Body of pancreas (tissue), 4 donors: ENCODE measurements around the gene TMEM135. TPM values are rescaled to one million over a fixed set of nuclear protein-coding genes. Genes with fewer than 3 reads are reported as not detected.

Experiments used
- ATAC-seq: fragments of 150-250 bp; one replicate; pipeline ENCODE4 v1.9.1; 2016
- DNase-seq, 4 donors: peaks; one replicate each; pipeline ENCODE4 v3.0.0-alpha.2; 2019
- H3K27ac ChIP-seq, 4 donors: fragments of 200-600 bp; sonication (generic); 1 replicate in 3 of 4; 2 replicates in 1 of 4; pipeline versions ENCODE4 v1.5.1 to v1.6.1; 2016 to 2019; ENCODE audit warnings: mild to moderate bottlenecking in 1 of 4, mixed read lengths in 1 of 4, moderate library complexity in 1 of 4
- H3K27me3 ChIP-seq, 2 donors: fragments of 200-600 bp; sonication (generic); one replicate each; pipeline ENCODE4 v1.6.0; 2016; ENCODE audit warnings: mild to moderate bottlenecking in 1 of 2
- H3K36me3 ChIP-seq, 2 donors: fragments of 200-600 bp; sonication (generic); replicated peaks in 1 of 2; 2 replicates each; pipeline ENCODE4 v1.5.1; 2016; ENCODE audit warnings: low read depth in 2 of 2; ENCODE audit not compliant: insufficient read depth in 1 of 2
- H3K4me1 ChIP-seq: fragments of 200-600 bp; sonication (generic); one replicate; pipeline ENCODE4 v1.6.0; 2016
- H3K4me3 ChIP-seq, 2 donors: fragments of 200-600 bp; sonication (generic); 1 replicate in 1 of 2; 2 replicates in 1 of 2; pipeline ENCODE4 v1.5.1; 2016 to 2019
- H3K9me3 ChIP-seq, 3 donors: fragments of 200-600 bp; sonication (generic); 1 replicate in 2 of 3; 2 replicates in 1 of 3; pipeline ENCODE4 v1.5.1; 2016
- POLR2A ChIP-seq, 3 donors: fragments of 450-650 bp; IDR thresholded peaks; one replicate each; pipeline ENCODE4 v1.6.1; 2016; ENCODE audit warnings: antibody characterized with exemption in 3 of 3, mild to moderate bottlenecking in 2 of 3
- WGBS, 2 donors: methylation state at CpG; one replicate each; pipeline ENCODE4 v1.1.5; 2017; 5-methylcytosine and 5-hydroxymethylcytosine counted together
- intact Hi-C: fragments of 100-400 bp; cut with DNase I; formaldehyde crosslinking; loops from one replicate; pipeline ENCODE4 v1.15.1; 2023
- total RNA-seq, 2 donors: library from RNA; depleted of rRNA; stranded (reverse); fragments of >200 nt; gene quantifications; one replicate each; pipeline ENCODE4 v1.1.0, GENCODE V29; 2016
- TF ChIP-seq, protein P1 (sequence below), 7 experiments: fragments of 450-650 bp in 4 of 7; fragments of 200-600 bp in 3 of 7; sonication (generic) in 3 of 7; IDR thresholded peaks; one replicate each; pipeline ENCODE4 v1.5.1; 2016 to 2019; ENCODE audit warnings: antibody characterized with exemption in 7 of 7

The TMEM135 gene
- total RNA-seq, 2 donors from 2014 or later, result 11.2 to 20.1 TPM

DNA sequence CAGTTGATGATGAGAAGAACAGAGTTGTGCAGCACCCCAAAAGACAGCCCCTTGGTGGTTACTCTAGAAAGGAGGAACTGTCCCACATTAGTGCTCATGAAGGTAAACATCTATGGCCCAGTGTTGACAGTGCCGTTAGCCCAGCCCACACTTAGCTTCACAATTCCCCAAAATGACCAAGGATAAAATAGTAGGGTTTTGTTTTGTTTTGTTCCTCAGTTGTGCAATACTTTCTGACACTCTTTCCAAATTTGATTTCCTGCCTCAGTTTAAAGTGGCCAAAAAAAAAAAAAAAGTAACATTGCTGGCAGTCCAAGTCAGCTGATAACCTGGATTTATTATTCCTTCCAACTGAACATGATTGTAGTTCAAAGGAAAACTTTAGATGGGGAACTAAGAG lies 269.4 kb downstream of the TMEM135 start:
- ATAC-seq, result no peak
- 41 to 94% methylated on average over 1 of the region's 1 CpG for WGBS, 2 donors
- Histone ChIP-seq H3K27ac (no peak overlapping the region), H3K27me3 (no peaks in the 10 kb centered on the region), H3K36me3 (no peaks in the 10 kb centered on the region), H3K4me1 (no peaks in the 10 kb centered on the region), H3K4me3 (no peak overlapping the region), H3K9me3 (no peaks in the 10 kb centered on the region)
- TF ChIP-seq, protein P1, sequence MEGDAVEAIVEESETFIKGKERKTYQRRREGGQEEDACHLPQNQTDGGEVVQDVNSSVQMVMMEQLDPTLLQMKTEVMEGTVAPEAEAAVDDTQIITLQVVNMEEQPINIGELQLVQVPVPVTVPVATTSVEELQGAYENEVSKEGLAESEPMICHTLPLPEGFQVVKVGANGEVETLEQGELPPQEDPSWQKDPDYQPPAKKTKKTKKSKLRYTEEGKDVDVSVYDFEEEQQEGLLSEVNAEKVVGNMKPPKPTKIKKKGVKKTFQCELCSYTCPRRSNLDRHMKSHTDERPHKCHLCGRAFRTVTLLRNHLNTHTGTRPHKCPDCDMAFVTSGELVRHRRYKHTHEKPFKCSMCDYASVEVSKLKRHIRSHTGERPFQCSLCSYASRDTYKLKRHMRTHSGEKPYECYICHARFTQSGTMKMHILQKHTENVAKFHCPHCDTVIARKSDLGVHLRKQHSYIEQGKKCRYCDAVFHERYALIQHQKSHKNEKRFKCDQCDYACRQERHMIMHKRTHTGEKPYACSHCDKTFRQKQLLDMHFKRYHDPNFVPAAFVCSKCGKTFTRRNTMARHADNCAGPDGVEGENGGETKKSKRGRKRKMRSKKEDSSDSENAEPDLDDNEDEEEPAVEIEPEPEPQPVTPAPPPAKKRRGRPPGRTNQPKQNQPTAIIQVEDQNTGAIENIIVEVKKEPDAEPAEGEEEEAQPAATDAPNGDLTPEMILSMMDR (IDR thresholded peaks at IDR 0.05), result no peak
- no peak for TF ChIP-seq POLR2A (IDR thresholded peaks at IDR 0.05)
- intact Hi-C loops, result no loop called here
- no peak for DNase-seq

- H3K4me1 ChIP-seq, result no peaks in the 10 kb centered on the region
- intact Hi-C loops, result no loop called here
- 93 to 98% methylated on average over 2 of the region's 2 CpGs for WGBS, 2 donors
These were observed 277.5 kb downstream of the TMEM135 start for GRCh38 chr11:87315229-87315628.

DNA sequence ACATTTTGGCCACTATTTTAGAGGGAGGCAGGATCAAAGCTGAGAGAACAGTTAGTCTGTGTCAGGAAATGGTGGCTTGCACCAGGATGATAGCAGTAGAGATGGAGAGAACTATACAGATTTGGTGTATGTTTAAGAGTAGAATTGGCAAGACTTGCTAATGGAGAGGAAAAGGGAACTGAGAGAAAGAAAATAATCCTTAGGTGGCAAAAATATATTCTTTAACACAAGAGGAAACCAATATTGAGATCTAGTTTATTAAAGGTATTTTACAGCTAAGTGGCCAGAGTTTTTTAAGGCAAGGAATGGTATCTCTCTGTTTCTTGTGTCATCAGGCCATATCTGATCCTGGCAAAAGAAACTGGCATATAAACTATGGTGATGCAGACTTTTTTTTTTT lies 278.8 kb downstream of the TMEM135 start:
- Histone ChIP-seq H3K36me3 (no peaks in the 10 kb centered on the region), H3K4me3 (no peak overlapping the region), H3K4me1 (no peaks in the 10 kb centered on the region), H3K27me3 (no peaks in the 10 kb centered on the region), H3K9me3 (no peaks in the 10 kb centered on the region), H3K27ac (no peak overlapping the region)
- no peak for TF ChIP-seq POLR2A (IDR thresholded peaks at IDR 0.05)
- TF ChIP-seq, protein P1 (IDR thresholded peaks at IDR 0.05), result no peak
- no peak for DNase-seq
- no peak for ATAC-seq
- intact Hi-C loops, result no loop called here

More at GRCh38 chr11:87315229-87315628, 277.5 kb downstream of the TMEM135 start:
- TF ChIP-seq, protein P1 (IDR thresholded peaks at IDR 0.05), result no peak
- DNase-seq, result no peak
- Histone ChIP-seq H3K9me3 (no peaks in the 10 kb centered on the region), H3K4me3 (no peak overlapping the region), H3K36me3 (no peaks in the 10 kb centered on the region), H3K27ac (no peak overlapping the region), H3K27me3 (no peaks in the 10 kb centered on the region)
- no peak for ATAC-seq

DNA sequence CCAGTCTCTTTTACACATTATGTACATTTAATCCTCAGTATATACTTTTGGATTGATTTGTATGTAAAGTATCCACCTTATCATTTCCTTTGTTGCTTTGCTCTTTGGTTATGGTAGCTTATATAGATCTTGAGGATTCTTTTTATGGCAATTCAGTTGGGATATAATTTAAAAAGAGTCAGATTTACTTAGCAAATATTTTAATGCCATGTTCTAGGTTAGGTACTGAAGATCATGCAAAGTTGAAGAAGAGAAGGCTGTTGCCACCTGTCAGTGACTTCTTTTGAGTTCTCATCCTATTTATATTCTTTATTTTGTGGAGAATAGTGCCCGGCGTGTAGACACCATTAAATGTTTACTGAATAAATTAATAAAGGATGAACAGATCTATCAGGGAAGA lies 279.7 kb downstream of the TMEM135 start:
- no peaks in the 10 kb centered on the region for H3K27me3 ChIP-seq
- WGBS, 2 donors, result 73 to 91% methylated on average over 2 of the region's 2 CpGs
- no peak for TF ChIP-seq POLR2A (IDR thresholded peaks at IDR 0.05)
- TF ChIP-seq, protein P1 (IDR thresholded peaks at IDR 0.05), result no peak
- no peak overlapping the region for H3K27ac ChIP-seq
- intact Hi-C loops, result no loop called here
- DNase-seq, result no peak
- ATAC-seq, result no peak
- no peaks in the 10 kb centered on the region for H3K9me3 ChIP-seq
- H3K4me3 ChIP-seq, result no peak overlapping the region
- H3K4me1 ChIP-seq, result no peaks in the 10 kb centered on the region
- no peaks in the 10 kb centered on the region for H3K36me3 ChIP-seq

GRCh38 chr11:87320123-87320522 lies 282.4 kb downstream of the TMEM135 start:
- no peak for ATAC-seq
- Histone ChIP-seq H3K27ac (no peak overlapping the region), H3K4me3 (no peak overlapping the region), H3K4me1 (no peaks in the 10 kb centered on the region), H3K27me3 (no peaks in the 10 kb centered on the region), H3K36me3 (no peaks in the 10 kb centered on the region), H3K9me3 (no peaks in the 10 kb centered on the region)
- TF ChIP-seq, protein P1 (IDR thresholded peaks at IDR 0.05), result no peak
- no peak for TF ChIP-seq POLR2A (IDR thresholded peaks at IDR 0.05)
- no peak for DNase-seq
- intact Hi-C loops, result no loop called here
